Left ventricle myocardium inferior (tissue), 1 donor: ENCODE data around the gene CSF2RB. TPM values are rescaled to one million over a fixed set of nuclear protein-coding genes. Genes with fewer than 3 reads are reported as not detected.

Experiments
- DNase-seq: peaks from one replicate; pipeline ENCODE4 v3.0.0-alpha.2; 2020
- H3K27ac ChIP-seq: fragments of 200-600 bp; replicated peaks from 2 replicates; pipeline ENCODE4 v1.8.0; 2021
- H3K27me3 ChIP-seq: fragments of 200-600 bp; 2 replicates; pipeline ENCODE4 v1.8.0; 2021; ENCODE audit warnings: low read depth
- H3K36me3 ChIP-seq: fragments of 200-600 bp; 2 replicates; pipeline ENCODE4 v1.8.0; 2021
- H3K4me1 ChIP-seq: fragments of 200-600 bp; 2 replicates; pipeline ENCODE4 v1.8.0; 2021
- H3K4me3 ChIP-seq: fragments of 200-600 bp; 2 replicates; pipeline ENCODE4 v1.8.0; 2021; ENCODE audit warnings: mild to moderate bottlenecking, moderate library complexity
- H3K9me3 ChIP-seq: fragments of 200-600 bp; replicated peaks from 2 replicates; pipeline ENCODE4 v1.8.0; 2021
- CTCF ChIP-seq: fragments of 200-600 bp; IDR thresholded peaks from 2 replicates; pipeline ENCODE4 v1.8.0; 2021; ENCODE audit warnings: antibody characterized with exemption, mild to moderate bottlenecking, borderline replicate concordance
- intact Hi-C: fragments of 100-400 bp; cut with micrococcal nuclease; formaldehyde crosslinking; loops from one replicate; pipeline ENCODE4 v1.11.0; 2022
- total RNA-seq: library from RNA; stranded (reverse); fragmentation: NEBNext Ultra II Directional; extraction: Animal tissue kit (Norgen Biotek cat#: 25700); gene quantifications from one replicate; pipeline ENCODE4 v1.2.1, GENCODE V29; 2021
- donor health status: DM: no; HTN: yes; CAD: no; lungs with severe emphysema.

Gene CSF2RB
- total RNA-seq, 1 donor from 2014 or later, result 2.8 TPM

DNA sequence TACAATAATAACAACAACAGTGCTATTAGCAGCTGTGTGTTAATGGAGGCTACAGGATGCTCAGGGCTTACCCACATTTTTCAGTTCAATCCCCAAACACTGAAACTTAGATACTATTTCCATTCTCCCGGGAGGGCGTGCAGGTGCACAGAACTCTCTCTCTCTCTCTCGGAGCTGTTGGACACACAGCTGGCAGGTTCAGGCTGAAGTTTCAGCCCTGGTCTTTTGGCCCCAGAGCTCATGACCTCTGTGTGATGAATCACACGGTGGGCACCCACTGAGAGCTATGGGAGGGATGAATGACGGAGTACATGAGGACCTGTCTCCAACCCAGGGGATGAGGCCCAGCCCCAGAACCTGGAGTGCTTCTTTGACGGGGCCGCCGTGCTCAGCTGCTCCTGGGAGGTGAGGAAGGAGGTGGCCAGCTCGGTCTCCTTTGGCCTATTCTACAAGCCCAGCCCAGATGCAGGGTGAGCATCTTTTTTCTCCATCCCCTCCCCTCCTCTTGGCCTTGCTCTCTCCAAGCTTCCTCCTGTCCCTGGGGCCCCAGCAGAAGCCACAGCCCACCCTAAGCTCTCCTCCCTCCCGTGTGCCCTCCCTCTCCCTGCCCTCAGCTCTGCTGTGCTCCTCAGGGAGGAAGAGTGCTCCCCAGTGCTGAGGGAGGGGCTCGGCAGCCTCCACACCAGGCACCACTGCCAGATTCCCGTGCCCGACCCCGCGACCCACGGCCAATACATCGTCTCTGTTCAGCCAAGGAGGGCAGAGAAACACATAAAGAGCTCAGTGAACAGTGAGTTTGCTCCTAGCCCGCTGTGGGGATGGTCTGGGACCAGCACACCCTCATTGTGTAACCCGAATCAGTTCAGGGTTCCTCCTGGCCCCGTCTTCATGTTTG, 16.9 kb downstream of the CSF2RB start:
- no peaks in the 10 kb centered on the region for H3K4me1 ChIP-seq
- TF ChIP-seq CTCF, result no peak
- intact Hi-C loops, result no loop called here
- no peak overlapping the region for H3K4me3 ChIP-seq
- no peak for DNase-seq
- no peak overlapping the region for H3K27ac ChIP-seq
- peaks cover 49% of the 10 kb centered on the region for H3K27me3 ChIP-seq
- no peaks in the 10 kb centered on the region for H3K9me3 ChIP-seq
- H3K36me3 ChIP-seq, result no peaks in the 10 kb centered on the region

GRCh38 chr22:36931446-36931845, 18.0 kb downstream of the CSF2RB start:
- no peak for TF ChIP-seq CTCF
- H3K36me3 ChIP-seq, result no peaks in the 10 kb centered on the region

GRCh38 chr22:36933629-36934417, 20.4 kb downstream of the CSF2RB start:
- H3K27me3 ChIP-seq, result peaks cover 22% of the 10 kb centered on the region
- intact Hi-C loops, result no loop called here
- no peak overlapping the region for H3K27ac ChIP-seq
- no peak for DNase-seq
- H3K4me3 ChIP-seq, result no peak overlapping the region
- no peaks in the 10 kb centered on the region for H3K36me3 ChIP-seq
- no peaks in the 10 kb centered on the region for H3K9me3 ChIP-seq
- no peak for TF ChIP-seq CTCF
- no peaks in the 10 kb centered on the region for H3K4me1 ChIP-seq

More at GRCh38 chr22:36931446-36931845, 18.0 kb downstream of the CSF2RB start:
- Histone ChIP-seq H3K27ac (no peak overlapping the region), H3K4me1 (no peaks in the 10 kb centered on the region), H3K27me3 (peaks cover 38% of the 10 kb centered on the region), H3K4me3 (no peak overlapping the region), H3K9me3 (no peaks in the 10 kb centered on the region)
- intact Hi-C loops, result no loop called here
- no peak for DNase-seq

DNA sequence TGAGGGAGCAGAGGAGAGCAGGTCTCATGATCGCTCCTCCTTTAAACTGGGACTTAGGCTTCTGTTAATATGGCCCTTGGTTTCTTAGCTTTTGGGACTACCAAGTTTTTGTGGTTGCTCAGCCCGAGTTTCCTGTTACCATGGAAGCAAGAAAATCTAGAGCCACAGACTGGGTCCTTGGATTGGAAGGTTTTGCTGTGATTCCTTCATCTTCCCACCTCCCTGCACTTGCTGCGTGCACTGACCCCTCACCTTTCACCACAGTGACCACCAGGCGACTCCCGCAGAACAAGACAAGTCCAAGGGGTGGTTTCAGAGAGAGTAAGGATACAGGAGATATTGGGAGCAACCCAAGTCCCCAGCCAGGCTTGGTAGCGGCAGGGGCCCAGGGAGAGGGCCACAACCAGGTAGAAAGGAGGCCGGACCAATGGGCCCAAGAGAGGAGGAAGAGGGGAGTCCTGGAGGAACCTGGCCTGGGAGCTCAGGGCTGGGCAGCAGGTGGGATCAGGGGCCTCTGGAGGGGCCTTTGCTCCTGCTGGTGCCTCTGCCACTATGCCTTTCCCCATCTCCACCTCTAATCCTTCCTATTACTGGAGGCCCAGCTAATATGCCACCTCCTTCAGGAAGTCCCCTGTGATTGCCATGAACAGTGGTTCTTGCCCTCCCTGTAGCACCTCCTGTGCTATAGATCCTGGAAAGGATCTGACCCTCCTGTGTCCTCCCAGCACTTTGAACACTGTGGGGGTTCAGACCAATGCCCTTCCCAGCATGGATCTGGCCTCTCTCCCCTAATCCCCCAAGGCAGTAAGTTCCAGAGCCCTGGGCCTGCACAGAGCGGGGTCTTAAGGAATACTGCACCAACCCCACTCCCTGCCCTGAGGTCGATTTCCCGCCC, 21.2 kb downstream of the CSF2RB start:
- intact Hi-C loops, result no loop called here
- Histone ChIP-seq H3K9me3 (no peaks in the 10 kb centered on the region), H3K4me1 (no peaks in the 10 kb centered on the region), H3K4me3 (no peak overlapping the region), H3K27me3 (peaks cover 14% of the 10 kb centered on the region), H3K36me3 (no peaks in the 10 kb centered on the region), H3K27ac (no peak overlapping the region)
- no peak for DNase-seq
- TF ChIP-seq CTCF, result no peak

- no peaks in the 10 kb centered on the region for H3K9me3 ChIP-seq
- H3K4me3 ChIP-seq, result no peak overlapping the region
- peaks cover 8% of the 10 kb centered on the region for H3K27me3 ChIP-seq
- H3K27ac ChIP-seq, result no peak overlapping the region
- intact Hi-C loops, result no loop called here
- H3K36me3 ChIP-seq, result no peaks in the 10 kb centered on the region
- no peaks in the 10 kb centered on the region for H3K4me1 ChIP-seq
- TF ChIP-seq CTCF, result no peak
- no peak for DNase-seq
Measured at GRCh38 chr22:36935313-36935610, 21.8 kb downstream of the CSF2RB start.
